HEK293 (cell line): ENCODE data around the gene ANKH.

Experiments used
- KLF8 ChIP-seq: fragments of 450-650 bp; formaldehyde crosslinking; IDR thresholded peaks from 2 replicates; pipeline ENCODE4 v1.5.1; 2016; ENCODE audit warnings: missing biosample characterization, missing genetic modification characterization
- TCF7L2 ChIP-seq: IDR thresholded peaks from 2 replicates; pipeline ENCODE4 v1.6.1; 2011; ENCODE audit warnings: low read depth, mild to moderate bottlenecking, inconsistent platforms, low read length, moderate library complexity, borderline replicate concordance
- TRIM28 ChIP-seq: IDR thresholded peaks from 2 replicates; pipeline ENCODE4 v1.6.1; 2011; ENCODE audit warnings: low read length, control low read depth, borderline replicate concordance
- YY1 ChIP-seq: fragments of 450-650 bp; formaldehyde crosslinking; IDR thresholded peaks from 2 replicates; pipeline ENCODE4 v1.5.1; 2018; ENCODE audit warnings: missing biosample characterization, missing genetic modification characterization
- ZNF155 ChIP-seq: fragments of 450-650 bp; formaldehyde crosslinking; IDR thresholded peaks from 2 replicates; pipeline ENCODE4 v1.5.1; 2016; ENCODE audit warnings: missing biosample characterization, missing genetic modification characterization
- ZNF19 ChIP-seq: fragments of 450-650 bp; formaldehyde crosslinking; IDR thresholded peaks from 2 replicates; pipeline ENCODE4; 2016; ENCODE audit warnings: missing biosample characterization, missing genetic modification characterization, low read depth
- ZNF280D ChIP-seq: fragments of 450-650 bp; formaldehyde crosslinking; IDR thresholded peaks from 2 replicates; pipeline ENCODE4 v1.5.1; 2016; ENCODE audit warnings: missing biosample characterization, missing genetic modification characterization
- ZNF654 ChIP-seq: fragments of 450-650 bp; formaldehyde crosslinking; IDR thresholded peaks from 2 replicates; pipeline ENCODE4 v1.5.1; 2016; ENCODE audit warnings: low read depth, missing biosample characterization, missing genetic modification characterization
- ZNF670 ChIP-seq: fragments of 450-650 bp; formaldehyde crosslinking; IDR thresholded peaks from 2 replicates; pipeline ENCODE4 v1.5.1; 2016; ENCODE audit warnings: missing biosample characterization, missing genetic modification characterization, low read depth
- TF ChIP-seq, protein P1 (sequence below): fragments of 450-650 bp; formaldehyde crosslinking; IDR thresholded peaks from 2 replicates; pipeline ENCODE4 v1.5.1; 2016; ENCODE audit warnings: missing biosample characterization, missing genetic modification characterization
- TF ChIP-seq, protein P2 (sequence below): fragments of 450-650 bp; formaldehyde crosslinking; IDR thresholded peaks from 2 replicates; pipeline ENCODE4 v1.5.1; 2016; ENCODE audit warnings: missing biosample characterization, missing genetic modification characterization

DNA sequence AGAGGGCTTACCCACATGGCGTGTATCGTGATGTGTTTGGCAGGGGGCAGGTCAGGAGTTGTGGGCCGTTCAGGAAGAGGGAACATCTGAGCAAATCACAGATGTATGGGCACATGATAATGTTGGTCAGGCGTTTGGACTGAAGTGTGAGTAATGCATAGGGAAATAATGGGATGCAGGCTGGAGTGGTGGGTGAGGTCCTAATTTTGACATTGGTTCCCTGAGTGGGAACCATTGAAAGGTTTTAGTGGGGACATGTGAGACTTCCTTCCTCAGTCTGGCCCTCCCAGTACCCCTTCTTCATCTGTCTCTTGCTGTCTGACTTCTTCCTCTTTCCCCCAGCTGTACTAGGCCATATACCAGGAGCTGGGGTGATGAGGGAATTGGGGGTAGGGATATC, 199.5 kb downstream of the ANKH start:
- TF ChIP-seq ZNF155 (tag by site-specific recombination) = no peak
- TF ChIP-seq ZNF280D (tag by site-specific recombination) = no peak
- TF ChIP-seq, protein P1, sequence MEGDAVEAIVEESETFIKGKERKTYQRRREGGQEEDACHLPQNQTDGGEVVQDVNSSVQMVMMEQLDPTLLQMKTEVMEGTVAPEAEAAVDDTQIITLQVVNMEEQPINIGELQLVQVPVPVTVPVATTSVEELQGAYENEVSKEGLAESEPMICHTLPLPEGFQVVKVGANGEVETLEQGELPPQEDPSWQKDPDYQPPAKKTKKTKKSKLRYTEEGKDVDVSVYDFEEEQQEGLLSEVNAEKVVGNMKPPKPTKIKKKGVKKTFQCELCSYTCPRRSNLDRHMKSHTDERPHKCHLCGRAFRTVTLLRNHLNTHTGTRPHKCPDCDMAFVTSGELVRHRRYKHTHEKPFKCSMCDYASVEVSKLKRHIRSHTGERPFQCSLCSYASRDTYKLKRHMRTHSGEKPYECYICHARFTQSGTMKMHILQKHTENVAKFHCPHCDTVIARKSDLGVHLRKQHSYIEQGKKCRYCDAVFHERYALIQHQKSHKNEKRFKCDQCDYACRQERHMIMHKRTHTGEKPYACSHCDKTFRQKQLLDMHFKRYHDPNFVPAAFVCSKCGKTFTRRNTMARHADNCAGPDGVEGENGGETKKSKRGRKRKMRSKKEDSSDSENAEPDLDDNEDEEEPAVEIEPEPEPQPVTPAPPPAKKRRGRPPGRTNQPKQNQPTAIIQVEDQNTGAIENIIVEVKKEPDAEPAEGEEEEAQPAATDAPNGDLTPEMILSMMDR (tag by site-specific recombination) = no peak
- no peak for TF ChIP-seq YY1 (tag by site-specific recombination)
- TF ChIP-seq TRIM28 = no peak
- no peak for TF ChIP-seq ZNF19 (tag by site-specific recombination)
- TF ChIP-seq, protein P2, sequence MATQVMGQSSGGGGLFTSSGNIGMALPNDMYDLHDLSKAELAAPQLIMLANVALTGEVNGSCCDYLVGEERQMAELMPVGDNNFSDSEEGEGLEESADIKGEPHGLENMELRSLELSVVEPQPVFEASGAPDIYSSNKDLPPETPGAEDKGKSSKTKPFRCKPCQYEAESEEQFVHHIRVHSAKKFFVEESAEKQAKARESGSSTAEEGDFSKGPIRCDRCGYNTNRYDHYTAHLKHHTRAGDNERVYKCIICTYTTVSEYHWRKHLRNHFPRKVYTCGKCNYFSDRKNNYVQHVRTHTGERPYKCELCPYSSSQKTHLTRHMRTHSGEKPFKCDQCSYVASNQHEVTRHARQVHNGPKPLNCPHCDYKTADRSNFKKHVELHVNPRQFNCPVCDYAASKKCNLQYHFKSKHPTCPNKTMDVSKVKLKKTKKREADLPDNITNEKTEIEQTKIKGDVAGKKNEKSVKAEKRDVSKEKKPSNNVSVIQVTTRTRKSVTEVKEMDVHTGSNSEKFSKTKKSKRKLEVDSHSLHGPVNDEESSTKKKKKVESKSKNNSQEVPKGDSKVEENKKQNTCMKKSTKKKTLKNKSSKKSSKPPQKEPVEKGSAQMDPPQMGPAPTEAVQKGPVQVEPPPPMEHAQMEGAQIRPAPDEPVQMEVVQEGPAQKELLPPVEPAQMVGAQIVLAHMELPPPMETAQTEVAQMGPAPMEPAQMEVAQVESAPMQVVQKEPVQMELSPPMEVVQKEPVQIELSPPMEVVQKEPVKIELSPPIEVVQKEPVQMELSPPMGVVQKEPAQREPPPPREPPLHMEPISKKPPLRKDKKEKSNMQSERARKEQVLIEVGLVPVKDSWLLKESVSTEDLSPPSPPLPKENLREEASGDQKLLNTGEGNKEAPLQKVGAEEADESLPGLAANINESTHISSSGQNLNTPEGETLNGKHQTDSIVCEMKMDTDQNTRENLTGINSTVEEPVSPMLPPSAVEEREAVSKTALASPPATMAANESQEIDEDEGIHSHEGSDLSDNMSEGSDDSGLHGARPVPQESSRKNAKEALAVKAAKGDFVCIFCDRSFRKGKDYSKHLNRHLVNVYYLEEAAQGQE (tag by site-specific recombination) = no peak
- TF ChIP-seq ZNF670 (tag by site-specific recombination) = no peak
- TF ChIP-seq ZNF654 = no peak
- TF ChIP-seq KLF8 (tag by site-specific recombination) = no peak
- no peak for TF ChIP-seq TCF7L2
